IPS DF 4.7 (cell line): ENCODE measurements around the gene TXNDC17.
"Not testable (repeated sequence)": the region's sequence is repeated elsewhere in the genome, so short reads cannot be mapped to it uniquely, and the experiment has no call there.

Experiments
- DNase-seq: peaks from one replicate; pipeline ENCODE4 v3.0.0-alpha.2; 2013; ENCODE audit warnings: low spot score; ENCODE audit errors: extremely low read depth

TXNDC17 gene

GRCh38 chr17:6636616-6637457, 4.0 kb upstream of the TXNDC17 start:
- DNase-seq, result no peak

- DNase-seq, result no peak
Measured at GRCh38 chr17:6637458-6637840, 3.4 kb upstream of the TXNDC17 start.

GRCh38 chr17:6638046-6638908, 2.6 kb upstream of the TXNDC17 start:
- no peak for DNase-seq

- DNase-seq, result no peak
Measured at GRCh38 chr17:6639014-6639585, 1.8 kb upstream of the TXNDC17 start.

GRCh38 chr17:6639586-6640535, 999 bp upstream of the TXNDC17 start:
- no peak for DNase-seq

GRCh38 chr17:6641247-6641863, 495 bp downstream of the TXNDC17 start:
- no peak for DNase-seq

GRCh38 chr17:6642592-6642991, 1.7 kb downstream of the TXNDC17 start:
- no peak for DNase-seq

- DNase-seq, result no peak
Measured at GRCh38 chr17:6643451-6644125, 2.7 kb downstream of the TXNDC17 start.

GRCh38 chr17:6648181-6648580, 7.3 kb downstream of the TXNDC17 start:
- DNase-seq, result no peak

GRCh38 chr17:6651354-6651918, 10.6 kb downstream of the TXNDC17 start, which contains the start of the genes C17orf100 and MED31:
Gene C17orf100 (plus strand): TSS chr17:6651762. CDS start chr17:6651914, 152 bp downstream.
Gene MED31 (minus strand): TSS chr17:6651605. CDS start chr17:6651528, 77 bp downstream.
- no peak for DNase-seq

- no peak for DNase-seq
Measured at GRCh38 chr17:6651919-6652452, 11.1 kb downstream of the TXNDC17 start.

- DNase-seq, result no peak
Measured at GRCh38 chr17:6654841-6655731, 14.2 kb downstream of the TXNDC17 start.

GRCh38 chr17:6655732-6656361, 15.0 kb downstream of the TXNDC17 start:
- not testable (repeated sequence) for DNase-seq

GRCh38 chr17:6656797-6657632, 16.2 kb downstream of the TXNDC17 start:
- not testable (repeated sequence) for DNase-seq

- DNase-seq, result no peak
Measured at GRCh38 chr17:6657633-6658287, 16.9 kb downstream of the TXNDC17 start.

GRCh38 chr17:6658411-6658810, 17.6 kb downstream of the TXNDC17 start:
- not testable (repeated sequence) for DNase-seq
